DMS79 treated with DMSO at 0.1 percent for 48 hours (cell line): ENCODE results near the gene C10orf53.

Experiments
- DNase-seq: peaks from one replicate; lab custom pipeline; 2025; lab: John Stamatoyannopoulos, UW

C10orf53 gene, protein sequence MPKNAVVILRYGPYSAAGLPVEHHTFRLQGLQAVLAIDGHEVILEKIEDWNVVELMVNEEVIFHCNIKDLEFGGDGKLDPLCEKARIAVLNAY

DNA sequence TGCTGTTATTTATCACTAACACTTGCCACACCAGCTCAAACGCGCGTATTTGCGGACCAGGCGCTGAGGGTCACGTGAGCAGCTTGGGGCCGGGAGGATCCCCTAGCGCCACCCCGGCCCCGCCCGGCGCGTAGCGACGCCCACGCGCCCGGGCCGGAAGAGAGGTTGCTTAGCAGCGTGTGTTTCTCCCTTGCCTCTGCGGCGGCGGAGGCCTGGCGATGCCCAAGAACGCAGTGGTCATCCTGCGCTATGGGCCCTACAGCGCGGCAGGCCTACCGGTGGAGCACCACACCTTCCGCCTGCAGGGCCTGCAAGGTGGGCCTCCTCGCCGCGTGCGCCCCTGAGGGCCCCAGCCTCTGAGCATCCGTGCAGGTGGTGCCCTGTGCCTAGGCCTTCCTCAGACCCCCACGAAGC lies at the start of gene C10orf53:
Gene C10orf53, plus strand, starts transcription at position 172 of the 414 bp plus-strand sequence. Its CDS starts 47 bp downstream, at position 219.
- no peak for DNase-seq

DNA sequence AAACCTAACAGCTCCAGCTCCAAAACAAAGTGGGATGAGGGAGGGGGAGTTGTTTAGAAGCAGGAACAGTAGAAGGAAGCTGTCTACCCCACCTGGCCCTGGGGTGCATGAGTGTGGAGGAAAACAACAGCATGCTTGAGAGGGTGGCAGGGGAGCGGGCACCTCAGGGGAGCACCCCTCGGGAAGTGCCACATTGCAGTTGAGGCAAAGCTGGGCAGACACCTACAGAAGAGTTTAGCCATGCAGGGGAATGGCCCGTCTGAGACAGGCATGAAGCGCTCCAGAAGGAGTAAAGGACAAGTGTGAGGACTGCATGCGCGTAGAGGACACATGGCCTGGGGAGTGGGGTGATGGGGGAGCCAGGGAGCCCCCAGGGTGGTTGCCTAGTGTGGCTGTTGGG lies 47.5 kb upstream of the C10orf53 start:
- no peak for DNase-seq

DNA sequence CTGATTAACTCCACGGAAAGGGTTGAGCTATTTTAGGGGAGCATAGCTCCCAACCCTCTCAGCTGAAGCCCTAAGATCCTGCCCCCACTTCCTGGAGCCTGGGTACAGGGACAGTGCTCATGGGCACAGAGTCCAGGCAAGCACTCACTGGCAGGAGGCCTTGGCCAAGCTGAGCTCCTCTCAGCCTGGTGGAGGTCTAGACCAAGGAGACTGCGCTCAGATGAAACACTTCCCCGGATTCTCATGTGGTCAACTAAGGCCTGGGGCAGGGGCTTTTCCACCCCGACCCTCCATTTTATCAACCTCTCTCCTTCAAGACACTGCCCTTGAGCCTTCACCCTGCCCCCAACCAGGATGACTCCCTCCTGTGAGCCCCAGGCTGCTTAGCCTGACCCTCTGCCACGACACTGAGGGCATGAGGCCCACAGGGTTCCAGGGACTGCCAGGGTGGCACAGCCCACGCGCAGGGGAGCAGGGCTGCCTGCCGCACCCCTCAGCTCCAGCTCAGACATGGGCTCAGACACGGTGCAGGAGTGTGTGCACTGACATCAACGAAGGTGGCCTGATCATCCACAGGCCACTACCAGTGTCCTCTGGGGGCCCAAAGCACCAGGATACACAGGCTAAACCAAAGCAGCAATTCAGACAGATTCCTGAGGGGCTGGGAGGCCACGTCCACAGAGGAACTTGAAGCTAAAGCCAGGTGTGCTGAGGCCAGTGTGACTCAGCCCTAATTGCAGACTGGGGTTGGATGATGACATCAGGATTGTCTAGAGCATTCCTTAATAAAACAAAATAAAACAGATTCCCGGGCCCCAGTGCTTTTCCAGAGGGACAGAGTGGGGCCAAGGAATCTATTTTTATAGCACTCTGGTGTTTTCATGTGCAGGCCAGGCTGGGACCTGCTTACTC lies 46.8 kb upstream of the C10orf53 start:
- no peak for DNase-seq

DNA sequence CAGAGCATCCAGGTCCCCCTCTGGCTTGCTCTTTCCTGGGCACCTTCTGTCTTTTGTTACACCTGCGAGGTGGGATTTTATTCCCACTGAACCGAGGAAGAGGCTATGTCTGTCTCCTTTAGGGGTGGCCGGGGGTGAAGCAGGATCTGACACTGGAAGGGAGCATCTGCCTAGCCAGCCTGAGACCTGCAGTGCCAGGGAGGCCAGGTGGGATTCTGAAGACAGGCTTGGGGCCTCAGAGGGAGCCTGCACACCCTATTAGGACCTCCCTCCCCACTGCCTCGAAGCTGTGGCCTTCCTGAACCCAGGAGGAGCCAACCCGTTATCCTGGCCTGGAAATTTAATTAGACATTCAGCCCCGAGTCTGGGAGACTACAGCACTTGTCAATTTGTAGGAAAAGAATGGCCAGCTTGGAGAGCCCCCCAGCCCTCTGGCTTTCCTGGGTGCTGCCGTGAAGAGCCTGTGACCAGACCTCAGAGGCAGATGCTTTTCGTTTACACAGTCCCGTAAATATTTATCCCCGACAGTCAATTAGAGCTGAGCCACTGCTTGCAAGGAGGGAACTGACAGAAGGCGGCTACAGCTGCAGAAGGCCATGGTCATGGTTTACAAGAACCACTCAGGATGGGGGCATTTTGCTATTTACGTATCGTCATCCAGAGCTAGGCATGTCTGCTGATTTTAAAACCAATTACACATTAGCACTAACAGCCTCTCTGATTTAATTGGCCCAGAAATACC lies 46.0 kb upstream of the C10orf53 start:
- DNase-seq: peak; percentile 21

DNA sequence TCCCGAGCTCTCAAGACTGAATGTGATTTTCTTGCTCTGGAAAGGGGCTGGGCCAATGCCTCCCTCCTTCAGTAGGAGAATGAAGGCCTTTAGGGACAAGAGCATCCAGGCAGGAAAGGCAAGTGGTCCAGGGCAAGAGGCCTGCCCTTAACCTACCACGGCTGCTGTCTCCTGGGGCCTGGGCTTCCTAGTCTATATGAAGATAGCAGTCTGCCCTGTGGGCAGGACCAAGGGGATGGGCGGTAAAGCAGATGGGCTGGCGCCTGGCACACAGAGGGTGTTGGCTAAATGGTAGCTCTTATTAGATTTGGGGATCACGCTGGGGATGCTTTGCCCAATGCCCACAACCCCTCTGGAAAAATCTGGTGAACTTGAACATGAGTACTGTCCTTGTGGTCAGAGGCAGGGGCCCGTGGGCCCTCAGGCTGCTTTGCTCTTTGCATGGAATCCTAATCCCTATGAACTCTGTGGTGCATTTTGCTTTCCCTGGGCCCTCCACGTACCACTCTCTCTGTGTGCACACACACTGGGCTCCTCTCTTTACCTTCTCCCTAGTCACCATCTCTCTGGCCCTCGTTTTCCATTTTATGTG lies 45.3 kb upstream of the C10orf53 start:
- DNase-seq: no peak

DNA sequence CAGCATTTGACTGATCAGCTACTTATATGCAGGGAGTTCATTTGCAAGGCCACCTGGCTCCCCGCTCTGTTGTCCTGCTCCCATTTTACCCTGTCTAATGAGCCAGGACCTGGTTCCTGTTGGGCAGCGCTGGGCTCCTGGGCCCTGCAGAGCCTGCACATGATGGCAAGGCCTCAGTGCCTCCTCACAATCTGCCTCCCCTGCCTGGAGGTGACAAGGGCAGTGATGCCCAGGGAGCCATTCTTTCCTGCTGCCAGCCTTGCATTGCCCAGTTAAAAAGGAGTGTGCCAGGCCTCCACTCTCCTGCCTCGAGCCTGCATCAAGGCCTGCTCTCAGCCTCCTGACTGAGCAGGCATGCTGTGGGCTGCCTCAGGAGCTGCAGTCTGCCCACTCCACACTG lies 37.1 kb upstream of the C10orf53 start:
- DNase-seq: no peak

DNA sequence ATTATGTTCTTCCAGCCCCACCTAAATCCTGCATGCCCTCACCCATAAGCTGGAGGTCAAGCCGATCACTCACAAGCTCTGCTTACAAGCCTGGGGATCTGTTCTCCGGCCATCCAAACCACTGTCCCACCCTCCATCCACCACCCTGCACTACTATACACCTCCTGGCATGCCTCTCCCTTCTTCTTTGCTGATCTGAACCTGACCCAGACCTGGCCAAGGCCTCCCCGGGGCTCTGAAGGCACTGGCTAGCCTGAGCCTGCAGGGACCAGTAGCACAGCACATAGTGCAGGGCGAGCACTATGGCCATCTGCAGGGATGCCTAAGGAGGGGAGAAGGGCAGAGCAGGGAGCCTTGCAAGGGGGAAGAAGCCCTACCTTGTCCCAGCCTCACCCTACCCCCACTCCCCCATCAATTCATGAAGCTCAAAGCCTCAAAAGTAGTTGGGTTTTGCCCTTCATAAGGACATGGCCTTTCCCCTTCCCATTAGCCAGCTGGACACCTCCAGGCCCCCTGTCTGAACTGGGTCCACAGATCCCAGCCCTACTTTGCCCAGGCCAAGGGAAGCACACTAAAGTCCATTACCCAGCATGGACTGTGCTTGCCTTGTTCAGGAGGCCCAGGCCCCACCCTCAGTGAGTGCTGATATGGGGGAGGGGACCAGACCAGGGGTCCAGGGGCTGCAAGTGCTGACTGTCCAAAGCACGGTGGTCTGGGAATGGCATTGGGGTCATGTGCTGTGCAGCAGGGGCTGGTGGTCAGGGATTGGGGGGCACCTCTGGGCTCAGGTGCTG lies 36.0 kb upstream of the C10orf53 start:
- DNase-seq: no peak

DNA sequence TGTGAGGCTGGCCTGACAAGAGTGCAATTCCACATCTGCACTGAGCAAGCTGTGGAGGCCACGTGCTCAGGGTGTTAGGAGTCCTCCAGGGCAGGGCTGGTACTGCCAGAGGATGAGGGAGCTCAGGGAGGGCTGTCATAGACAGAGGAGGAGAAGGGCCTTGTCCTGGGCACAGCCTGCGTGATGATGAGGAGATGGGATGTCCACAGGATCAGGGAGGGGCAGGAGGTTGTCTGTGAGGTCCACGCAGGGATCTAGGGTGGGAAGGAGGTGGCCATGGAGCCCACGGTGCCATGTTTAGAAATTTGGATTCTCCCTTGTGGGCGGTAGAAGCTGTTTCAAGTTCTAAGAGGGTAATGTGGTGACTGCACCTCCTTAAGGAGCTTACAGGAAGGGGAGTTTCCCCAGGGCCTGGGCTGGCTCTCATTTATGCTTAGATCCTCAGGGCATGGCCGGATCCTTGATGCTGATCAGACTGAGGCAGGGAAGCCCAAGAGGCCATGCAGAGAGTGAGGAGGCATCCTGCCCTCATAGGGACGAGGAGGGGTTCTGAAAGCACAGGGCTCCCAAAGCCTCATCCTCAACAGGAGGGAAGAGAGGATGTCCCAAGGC lies 35.3 kb upstream of the C10orf53 start:
- DNase-seq: no peak

DNA sequence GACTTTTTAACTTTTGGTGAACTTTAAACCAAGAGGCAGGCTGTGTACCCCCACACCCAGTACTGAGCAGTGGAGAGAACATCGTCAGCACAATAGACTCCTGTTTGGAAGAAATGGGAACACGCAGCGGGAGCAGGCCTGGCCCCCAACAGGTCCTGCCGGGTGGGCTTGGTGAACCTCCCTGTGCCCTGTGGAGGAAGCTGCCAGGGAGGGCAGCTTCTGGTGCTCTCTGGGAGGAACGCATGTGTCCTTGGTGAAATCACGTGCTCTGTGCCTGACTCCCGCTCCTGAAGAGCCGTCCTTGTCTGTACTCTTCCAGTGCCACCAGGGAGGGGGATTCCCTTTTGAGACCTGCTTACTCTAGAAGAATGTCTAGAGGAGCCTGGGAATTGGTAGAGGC lies 34.0 kb upstream of the C10orf53 start:
- DNase-seq: no peak

DNA sequence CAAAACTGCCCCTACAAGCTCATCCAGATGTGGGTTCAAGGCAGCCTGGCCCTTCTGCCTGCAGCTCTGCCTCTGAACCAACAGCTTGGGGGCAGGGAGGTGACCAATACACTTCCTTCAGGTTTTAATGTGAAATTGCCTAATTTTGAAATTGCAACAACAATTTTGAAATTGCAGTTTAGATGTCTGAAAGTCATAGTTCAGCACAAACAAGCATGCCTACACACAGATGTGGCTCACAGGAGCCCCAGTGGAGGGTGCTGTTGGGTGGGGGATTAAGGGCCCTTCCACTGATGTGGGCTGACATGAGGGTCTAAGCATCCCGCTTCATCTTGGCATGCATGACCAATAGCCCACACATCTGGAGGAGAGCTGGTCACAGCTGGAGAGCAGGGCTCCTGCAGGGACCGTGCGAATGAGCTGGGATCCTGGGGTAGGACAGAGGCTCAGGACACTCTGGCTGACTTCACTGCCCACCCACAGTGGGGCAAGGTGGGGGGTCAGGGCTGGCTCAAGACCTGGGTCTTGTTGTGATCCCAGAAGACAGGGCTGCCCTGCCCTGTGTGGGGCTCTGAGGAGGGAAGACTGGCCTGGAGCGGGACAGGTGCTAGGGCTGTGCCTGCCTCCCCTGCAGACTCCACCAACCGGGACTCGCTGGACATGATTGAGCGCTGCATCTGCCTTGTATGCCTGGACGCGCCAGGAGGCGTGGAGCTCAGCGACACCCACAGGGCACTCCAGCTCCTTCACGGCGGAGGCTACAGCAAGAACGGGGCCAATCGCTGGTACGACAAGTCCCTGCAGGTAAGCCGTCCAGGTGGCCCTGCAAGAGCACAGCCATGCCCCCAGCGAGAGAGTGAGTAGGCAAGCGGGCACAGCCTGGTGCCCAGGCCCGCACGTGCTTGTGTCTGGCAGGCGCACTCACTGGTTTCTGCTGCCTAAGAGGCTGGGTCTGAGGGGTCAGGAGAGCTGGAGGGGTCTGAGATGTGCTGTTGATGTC lies 33.3 kb upstream of the C10orf53 start:
- DNase-seq: no peak

DNA sequence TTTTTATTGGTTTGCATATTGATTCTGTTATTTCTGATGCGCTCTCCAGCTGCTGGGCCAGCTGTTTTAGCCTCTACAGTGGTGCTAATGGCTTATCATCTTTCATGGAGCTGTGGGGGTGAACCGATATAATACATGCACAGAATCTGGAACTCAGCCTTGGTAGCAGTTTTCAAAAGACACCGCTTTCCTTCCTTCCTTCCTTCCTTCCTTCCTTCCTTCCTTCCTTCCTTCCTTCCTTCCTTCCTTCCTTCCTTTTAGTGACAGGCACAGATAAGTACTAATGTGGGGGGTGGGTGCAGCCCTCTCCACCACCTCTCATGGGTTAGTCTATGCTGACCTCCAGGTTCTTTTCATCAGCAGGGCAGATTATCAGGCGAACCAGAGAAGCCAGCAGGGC lies 31.9 kb upstream of the C10orf53 start:
- DNase-seq: no peak

DNA sequence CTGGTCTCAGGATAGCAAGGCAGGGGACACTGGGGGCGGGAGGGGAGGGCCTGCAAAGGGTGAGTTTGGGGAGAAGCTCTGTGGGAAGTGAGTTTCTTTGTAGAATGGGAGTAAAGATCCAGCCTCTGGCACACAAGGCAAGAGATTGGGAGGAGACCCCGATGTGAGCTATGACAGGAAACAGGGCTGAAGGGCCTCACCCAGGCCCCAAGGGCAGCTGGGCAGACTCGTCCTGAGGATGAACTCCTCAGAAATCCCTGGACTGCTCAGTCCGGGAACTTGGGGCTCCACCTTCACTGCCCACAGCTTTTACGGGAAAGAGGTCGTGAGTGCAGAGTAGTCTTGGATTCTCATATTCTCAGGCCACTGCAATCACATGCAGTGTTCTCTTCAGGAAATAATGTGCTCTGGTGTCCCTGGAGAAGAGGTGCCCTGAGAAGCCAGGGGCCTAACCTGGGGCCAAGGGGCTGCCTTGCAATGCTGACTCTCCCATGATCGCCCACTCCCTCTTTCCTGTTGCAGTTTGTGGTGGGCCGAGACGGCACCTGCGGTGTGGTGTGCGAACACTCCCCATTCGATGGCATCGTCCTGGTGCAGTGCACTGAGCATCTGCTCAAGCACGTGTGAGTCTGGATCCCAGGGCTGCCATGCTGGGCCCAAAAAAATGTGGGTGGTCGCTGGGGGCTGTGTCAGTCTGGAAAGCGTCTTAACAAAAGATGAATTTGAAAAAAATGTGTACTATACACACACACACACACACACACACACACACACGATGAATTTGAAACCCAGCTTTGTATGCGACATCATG lies 31.3 kb upstream of the C10orf53 start:
- DNase-seq: no peak

DNA sequence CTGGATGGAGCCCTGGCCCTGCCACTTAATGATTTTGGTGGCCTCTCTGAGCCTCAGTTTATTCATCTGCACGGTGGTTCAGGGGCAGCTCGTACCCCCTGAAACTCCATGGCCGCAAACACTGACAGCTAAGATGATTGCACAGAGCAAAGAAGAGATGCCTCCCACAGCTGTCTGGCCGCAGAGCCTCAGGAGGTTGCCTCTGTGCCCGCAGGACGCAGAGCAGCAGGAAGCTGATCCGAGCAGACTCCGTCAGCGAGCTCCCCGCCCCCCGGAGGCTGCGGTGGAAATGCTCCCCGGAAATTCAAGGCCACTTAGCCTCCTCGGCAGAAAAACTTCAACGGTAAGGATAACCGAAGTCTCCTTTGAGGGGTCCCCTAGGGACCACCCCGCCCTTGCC lies 30.2 kb upstream of the C10orf53 start:
- no peak for DNase-seq

DNA sequence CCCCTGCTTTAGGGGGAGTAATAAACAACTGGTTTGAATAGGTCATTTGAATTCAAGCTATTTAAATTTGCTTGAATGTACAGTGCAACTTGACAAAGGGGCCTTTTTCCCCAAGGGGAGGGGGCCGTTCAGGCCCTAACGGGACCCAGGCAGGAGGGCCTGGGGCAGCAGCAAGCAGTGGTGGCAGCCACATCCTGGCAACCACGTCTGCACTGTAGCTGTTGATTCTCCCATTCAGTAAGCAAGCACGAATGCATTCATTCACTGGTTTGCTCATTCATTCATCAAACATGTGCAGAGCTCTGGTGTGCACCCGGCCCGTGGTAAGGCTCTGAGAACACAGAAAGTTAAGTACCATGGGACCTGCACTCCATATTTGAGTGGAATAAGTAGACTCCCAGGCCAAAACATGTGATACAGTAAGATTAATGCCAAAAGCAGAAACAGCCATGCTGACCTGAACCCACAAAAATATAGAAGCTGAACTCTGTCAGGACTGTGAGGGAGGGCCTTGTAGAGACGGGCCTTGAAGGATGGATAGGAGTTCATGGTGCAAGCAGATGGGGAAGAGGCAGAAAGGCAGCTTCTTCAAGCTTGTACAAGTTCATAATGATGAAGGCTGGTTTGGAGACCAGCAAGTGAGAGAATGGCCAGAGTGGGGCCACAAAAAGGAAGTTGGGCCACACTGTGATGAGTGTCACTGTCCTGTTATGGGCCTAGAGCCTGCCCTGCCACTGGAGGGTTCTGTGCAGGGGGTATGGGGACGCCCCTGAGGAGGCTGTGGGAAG lies 29.3 kb upstream of the C10orf53 start:
- DNase-seq: no peak

DNA sequence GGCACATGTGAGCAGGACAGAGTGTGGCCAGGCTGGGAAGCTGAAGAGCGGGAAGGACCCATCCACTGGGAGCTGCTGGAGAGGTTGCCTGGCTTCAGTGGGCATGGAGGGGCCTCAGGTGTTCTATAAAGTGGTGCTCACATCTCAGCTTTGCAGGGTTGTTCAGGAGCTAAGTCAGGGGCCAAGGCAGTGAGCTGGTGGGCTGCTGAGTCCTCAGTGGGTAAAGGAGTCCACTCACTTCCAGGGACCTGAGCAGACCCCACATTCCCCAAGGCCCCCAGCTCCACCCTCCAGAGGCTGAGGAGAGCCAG lies 28.8 kb upstream of the C10orf53 start:
- DNase-seq: no peak

DNA sequence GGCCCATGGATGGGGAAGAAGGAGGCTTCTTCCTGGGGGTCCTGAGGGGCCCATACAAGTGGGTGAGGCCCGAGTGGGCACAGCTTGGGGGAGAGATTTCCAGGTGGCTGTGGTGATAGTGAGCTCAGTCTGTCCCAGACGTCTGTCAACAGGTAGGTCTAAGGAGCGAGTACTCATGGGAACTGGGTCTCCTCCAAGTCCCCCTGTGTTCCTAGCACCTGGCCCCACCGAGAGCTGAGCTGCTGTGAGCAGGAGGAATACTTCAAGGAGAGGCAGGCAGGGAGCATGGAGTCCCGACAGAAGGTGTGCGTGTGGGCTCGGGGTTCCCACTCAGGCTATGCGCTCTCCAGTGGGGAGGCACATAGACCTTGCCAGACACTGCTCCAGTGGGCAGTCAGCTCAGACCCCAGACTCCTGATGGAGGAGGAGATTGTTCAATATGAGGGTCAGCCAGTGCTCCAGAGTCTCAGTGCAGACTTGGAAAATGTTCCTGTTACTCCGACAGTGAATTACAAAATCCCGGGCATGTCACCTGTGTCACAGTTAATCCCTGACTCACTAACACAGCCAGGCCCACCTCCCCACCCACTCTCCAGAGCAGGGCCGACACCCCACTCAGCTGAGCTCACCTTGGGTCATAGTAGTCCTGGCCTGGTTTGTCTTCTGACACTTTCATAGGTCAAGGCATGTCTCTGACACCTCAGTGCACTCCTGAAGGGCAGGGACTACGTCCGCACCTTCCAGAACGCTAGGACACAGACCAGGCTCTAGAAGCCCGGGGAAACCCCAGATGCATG lies 28.2 kb upstream of the C10orf53 start:
- DNase-seq: no peak

DNA sequence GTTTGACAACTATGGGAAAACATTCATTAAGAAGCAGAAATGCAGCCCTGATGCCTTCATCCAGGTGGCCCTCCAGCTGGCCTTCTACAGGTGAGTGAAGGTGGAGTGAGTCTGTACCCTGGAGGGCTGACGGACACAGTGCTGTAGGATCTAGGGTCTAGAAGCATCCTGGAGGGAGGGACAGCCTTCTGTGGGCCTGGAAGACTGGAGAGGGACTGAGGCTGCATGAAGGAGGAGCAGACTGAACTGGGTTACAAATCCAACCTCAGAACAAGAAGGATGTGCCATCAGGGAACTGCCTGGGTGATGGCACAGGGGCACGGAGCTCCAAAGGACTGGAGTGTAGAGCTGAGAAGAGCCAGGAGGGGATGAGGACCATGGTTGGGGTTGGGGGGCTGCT lies 27.5 kb upstream of the C10orf53 start:
- no peak for DNase-seq
